Gastrocnemius medialis (tissue), 4 donors: ENCODE data around the gene MCM3AP. TPM values are rescaled to one million over a fixed set of nuclear protein-coding genes. Genes with fewer than 3 reads are reported as not detected.

Experiments
- ATAC-seq, 2 donors: fragments of 150-250 bp; one replicate each; pipeline ENCODE4 v1.9.1; 2016
- DNase-seq, 2 donors: peaks; one replicate each; pipeline ENCODE4 v3.0.0-alpha.2; 2019
- H3K27ac ChIP-seq, 4 donors: fragments of 200-600 bp; sonication (generic); 1 replicate in 1 of 4; 2 replicates in 3 of 4; pipeline ENCODE4 v1.5.1; 2016 to 2018; ENCODE audit warnings: mild to moderate bottlenecking in 2 of 4, moderate library complexity in 1 of 4
- H3K27me3 ChIP-seq, 3 donors: fragments of 200-600 bp; sonication (generic) in 2 of 3; 1 replicate in 1 of 3; 2 replicates in 2 of 3; pipeline versions ENCODE4 v1.5.1 to v1.6.0; 2016 to 2019; ENCODE audit warnings: mild to moderate bottlenecking in 1 of 3, moderate library complexity in 1 of 3
- H3K36me3 ChIP-seq, 2 donors: fragments of 200-600 bp; sonication (generic) in 1 of 2; one replicate each; pipeline ENCODE4 v1.5.1; 2017 to 2018
- H3K4me1 ChIP-seq, 2 donors: fragments of 200-600 bp; sonication (generic) in 1 of 2; one replicate each; pipeline ENCODE4 v1.5.1; 2016 to 2017; ENCODE audit warnings: mild to moderate bottlenecking in 2 of 2
- H3K4me3 ChIP-seq, 4 donors: fragments of 200-600 bp; sonication (generic) in 3 of 4; 1 replicate in 1 of 4; 2 replicates in 3 of 4; pipeline ENCODE4 v1.5.1; 2016 to 2019; ENCODE audit warnings: mild to moderate bottlenecking in 2 of 4
- H3K9me3 ChIP-seq, 3 donors: fragments of 200-600 bp; sonication (generic) in 2 of 3; 1 replicate in 1 of 3; 2 replicates in 2 of 3; pipeline ENCODE4 v1.5.1; 2016 to 2019
- CTCF ChIP-seq, 5 experiments: fragments of 450-650 bp in 3 of 5; fragments of 200-600 bp in 2 of 5; sonication (generic) in 2 of 5; IDR thresholded peaks in 4 of 5; conservative IDR thresholded peaks in 1 of 5; 1 replicate in 4 of 5; 2 replicates in 1 of 5; pipeline ENCODE4 v1.5.1; 2016 to 2019; ENCODE audit warnings: antibody characterized with exemption in 5 of 5, mild to moderate bottlenecking in 3 of 5, moderate library complexity in 3 of 5
- POLR2A ChIP-seq, 2 donors: fragments of 450-650 bp; IDR thresholded peaks; one replicate each; pipeline ENCODE4 v1.6.1; 2017; ENCODE audit warnings: antibody characterized with exemption in 2 of 2, mild to moderate bottlenecking in 2 of 2, moderate library complexity in 2 of 2
- in situ Hi-C, 4 donors: fragments of 200-750 bp; cut with MboI; loops; one replicate each; pipeline versions ENCODE4 v1.15.0 to v1.8.0; 2017; ENCODE audit warnings: low sequenced_read_pairs in 4 of 4
- intact Hi-C: fragments of 100-400 bp; cut with DNase I; formaldehyde crosslinking; loops from one replicate; pipeline ENCODE4 v1.15.1; 2023; ENCODE audit warnings: low total_unique reads
- total RNA-seq, 4 donors: library from RNA; depleted of rRNA; stranded (reverse); fragments of >200 nt; gene quantifications; one replicate each; pipeline versions ENCODE4 v1.1.0 to v1.2.3, GENCODE V29; 2016

Gene MCM3AP
- total RNA-seq, 4 donors from 2014 or later: 52.1 to 155 (median 83.2) TPM

DNA sequence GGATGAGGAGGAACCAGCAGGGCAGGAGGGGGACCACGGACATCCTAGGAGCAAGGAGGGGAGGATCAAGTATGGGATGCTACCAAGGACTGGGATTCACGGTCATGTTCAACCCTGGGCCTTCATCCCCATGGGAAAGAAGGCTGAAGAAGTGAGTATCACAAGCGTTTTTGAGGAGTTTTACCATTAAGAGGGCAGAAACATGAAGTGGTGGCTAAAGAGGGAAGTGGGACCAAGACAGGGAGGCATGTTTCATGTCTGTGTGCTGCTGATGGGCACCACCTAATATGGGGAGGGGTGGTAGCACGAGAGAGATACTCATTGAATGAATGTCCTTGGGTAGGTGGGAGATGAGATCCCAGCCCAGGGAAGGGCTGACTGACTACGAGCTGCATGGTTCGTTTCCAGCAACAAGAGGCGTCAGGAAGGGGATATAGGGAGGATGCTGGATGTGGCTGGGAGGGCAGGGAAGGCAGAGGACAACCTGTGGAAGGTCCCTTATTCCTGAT lies 45.5 kb downstream of the MCM3AP start:
- H3K27ac ChIP-seq: no peak overlapping the region
- DNase-seq: no peak
- H3K36me3 ChIP-seq: peaks cover 0 to 99% of the 10 kb centered on the region in 2 donors
- TF ChIP-seq CTCF (IDR thresholded peaks at IDR 0.05 in 4 of 5, conservative IDR thresholded peaks at IDR 0.05 in 1 of 5) (no peak), POLR2A (IDR thresholded peaks at IDR 0.05) (no peak)
- H3K4me1 ChIP-seq: no peaks in the 10 kb centered on the region
- no peak overlapping the region for H3K4me3 ChIP-seq
- H3K9me3 ChIP-seq: no peaks in the 10 kb centered on the region
- H3K27me3 ChIP-seq: no peaks in the 10 kb centered on the region
- in situ Hi-C loops: no loop called here
- ATAC-seq: no peak
- intact Hi-C loops: no loop called here

DNA sequence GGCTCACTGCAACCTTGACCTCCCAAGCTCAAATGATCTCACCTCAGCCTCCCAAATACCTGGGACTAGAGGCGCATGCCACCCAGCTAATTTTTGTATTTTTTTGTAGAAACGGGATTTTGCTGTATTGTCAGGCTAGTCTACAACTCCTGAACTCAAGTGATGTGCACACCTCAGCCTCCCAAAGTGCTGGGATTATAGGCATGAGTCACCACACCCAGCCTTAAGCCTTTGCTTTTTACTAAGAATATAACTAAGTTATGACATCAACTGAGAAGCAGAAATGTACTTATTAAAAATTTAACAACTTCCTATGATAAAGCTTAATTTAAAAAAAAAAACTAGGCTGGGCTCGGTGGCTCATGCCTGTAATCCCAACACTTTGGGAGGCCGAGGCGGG lies 47.9 kb downstream of the MCM3AP start:
- in situ Hi-C loops (no loop called here), intact Hi-C loops (no loop called here)
- DNase-seq (no peak), ATAC-seq (no peak)
- Histone ChIP-seq H3K36me3 (peaks cover 0 to 88% of the 10 kb centered on the region in 2 donors), H3K27me3 (no peaks in the 10 kb centered on the region), H3K4me3 (no peak overlapping the region), H3K27ac (no peak overlapping the region), H3K9me3 (no peaks in the 10 kb centered on the region), H3K4me1 (no peaks in the 10 kb centered on the region)
- TF ChIP-seq CTCF (IDR thresholded peaks at IDR 0.05 in 4 of 5, conservative IDR thresholded peaks at IDR 0.05 in 1 of 5) (no peak), POLR2A (IDR thresholded peaks at IDR 0.05) (no peak)

DNA sequence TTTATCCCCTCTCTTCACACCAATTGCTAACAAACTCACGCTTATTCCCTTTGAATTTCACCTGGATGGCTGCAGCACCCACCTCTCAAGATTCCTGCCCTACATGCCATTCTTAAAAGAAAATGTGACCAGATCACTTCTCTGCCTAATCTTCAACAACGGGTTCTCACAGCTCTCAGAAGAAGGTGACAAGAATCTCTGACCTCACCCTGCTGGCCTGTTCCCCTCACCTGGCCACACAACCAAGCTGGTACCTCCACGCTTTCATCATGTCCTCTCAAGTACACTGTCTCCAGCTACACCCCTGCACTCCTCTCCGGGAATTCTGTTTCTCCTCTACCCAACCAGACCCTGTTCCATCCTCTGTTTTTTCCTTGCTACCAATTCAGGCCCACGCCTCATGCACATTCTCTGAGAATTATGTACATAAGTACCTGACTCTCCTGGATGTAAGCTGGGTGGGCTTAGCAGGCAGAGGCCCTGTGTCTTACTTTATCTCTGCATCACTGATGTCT lies 50.9 kb downstream of the MCM3AP start:
- Histone ChIP-seq H3K4me3 (no peak overlapping the region), H3K27me3 (no peaks in the 10 kb centered on the region), H3K27ac (no peak overlapping the region), H3K4me1 (peaks cover 0 to 5% of the 10 kb centered on the region in 2 donors), H3K9me3 (no peaks in the 10 kb centered on the region), H3K36me3 (peaks cover 0 to 59% of the 10 kb centered on the region in 2 donors)
- no peak for DNase-seq
- intact Hi-C loops: no loop called here
- TF ChIP-seq CTCF (IDR thresholded peaks at IDR 0.05 in 4 of 5, conservative IDR thresholded peaks at IDR 0.05 in 1 of 5) (no peak), POLR2A (IDR thresholded peaks at IDR 0.05) (no peak)
- no peak for ATAC-seq
- in situ Hi-C loops: loop anchor here in 1 of 4 donors (5.0 kb wide), 1 partner anchor 53 kb away; the partner anchor contains the start of genes MCM3AP and YBEY

- H3K36me3 ChIP-seq: peaks cover 0 to 13% of the 10 kb centered on the region in 2 donors
- ATAC-seq (no peak), DNase-seq (no peak)
- peak overlapping the region; percentile 83 to 99 (median 90) for H3K27ac ChIP-seq
- peaks cover 24 to 29% of the 10 kb centered on the region in 2 donors for H3K4me1 ChIP-seq
- TF ChIP-seq CTCF (IDR thresholded peaks at IDR 0.05 in 4 of 5, conservative IDR thresholded peaks at IDR 0.05 in 1 of 5) (no peak), POLR2A (IDR thresholded peaks at IDR 0.05) (no peak)
- H3K9me3 ChIP-seq: no peaks in the 10 kb centered on the region
- in situ Hi-C loops: loop anchor here in 1 of 4 donors (5.0 kb wide), 1 partner anchor 57 kb away; the partner anchor contains the start of genes MCM3AP and YBEY
- no peaks in the 10 kb centered on the region for H3K27me3 ChIP-seq
- peak overlapping the region in 3 of 4 donors; percentile 78 to 98 (median 88) for H3K4me3 ChIP-seq
- intact Hi-C loops: loop anchor here (1.0 to 5.0 kb wide), 3 partner anchors 41 to 258 kb away; partner anchors contain the start of gene PCNT
Observed at GRCh38 chr21:46229923-46230260, 55.5 kb downstream of the MCM3AP start.
